Ishikawa (cell line): ENCODE measurements around the gene TNK2.

ENCODE experiments used
- EGR1 ChIP-seq: IDR thresholded peaks from 2 replicates; pipeline ENCODE4 v1.6.1; 2012
- NFIC ChIP-seq: IDR thresholded peaks from 2 replicates; pipeline ENCODE4 v1.6.1; 2012
- REST ChIP-seq: IDR thresholded peaks from 2 replicates; pipeline ENCODE4 v1.6.1; 2012; ENCODE audit warnings: low read depth, mild to moderate bottlenecking
- TF ChIP-seq, protein P1 (sequence below): IDR thresholded peaks from 2 replicates; pipeline ENCODE4 v1.6.1; 2012

GRCh38 chr3:195873971-195874370 is 34.4 kb downstream of the TNK2 start:
- TF ChIP-seq, protein P1, sequence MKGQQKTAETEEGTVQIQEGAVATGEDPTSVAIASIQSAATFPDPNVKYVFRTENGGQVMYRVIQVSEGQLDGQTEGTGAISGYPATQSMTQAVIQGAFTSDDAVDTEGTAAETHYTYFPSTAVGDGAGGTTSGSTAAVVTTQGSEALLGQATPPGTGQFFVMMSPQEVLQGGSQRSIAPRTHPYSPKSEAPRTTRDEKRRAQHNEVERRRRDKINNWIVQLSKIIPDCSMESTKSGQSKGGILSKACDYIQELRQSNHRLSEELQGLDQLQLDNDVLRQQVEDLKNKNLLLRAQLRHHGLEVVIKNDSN: no peak
- TF ChIP-seq REST (no peak), EGR1 (peak; percentile 29; the same call in 1 of the 2 replicates), NFIC (no peak)
